WI38 (cell line): ENCODE data around the gene BRSK2.

Experiments
- H3K4me3 ChIP-seq: 2 replicates; pipeline ENCODE4 v1.5.1; 2011; ENCODE audit warnings: low read depth, mild to moderate bottlenecking, control low read depth, low read length
- CTCF ChIP-seq: IDR thresholded peaks from 2 replicates; pipeline ENCODE4 v1.5.1; 2012; ENCODE audit warnings: low read depth, mild to moderate bottlenecking, control low read depth, low read length

BRSK2 gene

GRCh38 chr11:1350086-1350725, 39.5 kb upstream of the BRSK2 start:
- no peak overlapping the region for H3K4me3 ChIP-seq
- no peak for TF ChIP-seq CTCF

GRCh38 chr11:1351278-1351937, 38.3 kb upstream of the BRSK2 start:
- TF ChIP-seq CTCF, result no peak
- H3K4me3 ChIP-seq, result no peak overlapping the region

- TF ChIP-seq CTCF, result no peak
These were observed 36.9 kb upstream of the BRSK2 start for GRCh38 chr11:1352696-1353382.

GRCh38 chr11:1353383-1354124, 36.2 kb upstream of the BRSK2 start:
- no peak for TF ChIP-seq CTCF
- no peak overlapping the region for H3K4me3 ChIP-seq

More at GRCh38 chr11:1352696-1353382, 36.9 kb upstream of the BRSK2 start:
- H3K4me3 ChIP-seq, result no peak overlapping the region

GRCh38 chr11:1354125-1354938, 35.4 kb upstream of the BRSK2 start:
- TF ChIP-seq CTCF, result no peak
- H3K4me3 ChIP-seq, result no peak overlapping the region

GRCh38 chr11:1356007-1356435, 33.7 kb upstream of the BRSK2 start:
- no peak for TF ChIP-seq CTCF
- H3K4me3 ChIP-seq, result no peak overlapping the region
